K562 (cell line): ENCODE measurements around the gene KLF13. TPM values are rescaled to one million over a fixed set of nuclear protein-coding genes. Genes with fewer than 3 reads are reported as not detected.

Experiments
- ATAC-seq: fragments of 200-7000 bp; cut with Tn5 transposase; 3 replicates; pipeline ENCODE4 v1.9.1; 2020; ENCODE audit warnings: moderate library complexity
- BruUV-seq: library from RNA; stranded (reverse); fragments of 400-500 nt; replicated peaks from 2 replicates; lab custom pipeline; 2021; lab: Mats Ljungman, UMichigan
- CTCF ChIA-PET: fragments of 300-600 bp; formaldehyde crosslinking; extraction: SDS; loops from one replicate; lab custom pipeline; 2021; ENCODE audit warnings: low intra/inter-chr PET ratio; lab: Yijun Ruan, JAX
- POLR2A ChIA-PET: fragments of 300-600, 350-650 bp; sonication (Branson Sonifier 250); formaldehyde crosslinking; extraction: SDS; loops from one replicate; lab custom pipeline; 2021; ENCODE audit warnings: antibody characterized with exemption, inconsistent platforms; lab: Yijun Ruan, JAX
- DNase-seq, 4 experiments: peaks; one replicate each; pipeline versions ENCODE4 v3.0.0 to v3.0.0-alpha.2; 2011 to 2018; ENCODE audit warnings: low spot score in 3 of 4, mixed read lengths in 3 of 4; ENCODE audit errors: extremely low read depth in 1 of 4
- FAIRE-seq: peaks from 2 replicates; lab custom pipeline; 2011; peaks lifted over from hg19 to GRCh38; lab: Jason Lieb, UNC
- H2AFZ ChIP-seq: 2 replicates; pipeline ENCODE4 v1.6.0; 2011; ENCODE audit warnings: low read depth, low read length, control low read depth, inconsistent platforms
- H3K27ac ChIP-seq: fragments of 200-600 bp; 3 replicates; pipeline ENCODE4 v1.8.0; 2011; ENCODE audit warnings: low read depth, mild to moderate bottlenecking, control low read depth, inconsistent platforms, low read length, moderate library complexity, mixed read lengths; ENCODE audit errors: extremely low read depth
- H3K27me3 ChIP-seq, 2 experiments: fragments of 300-600 bp in 1 of 2; 2 replicates in 1 of 2; 3 replicates in 1 of 2; pipeline versions ENCODE4 v1.6.0 to v1.8.0; 2011; ENCODE audit warnings: inconsistent platforms in 2 of 2, low read length in 2 of 2, mild to moderate bottlenecking in 1 of 2, mixed read lengths in 1 of 2, moderate library complexity in 1 of 2; ENCODE audit not compliant: control insufficient read depth in 2 of 2, insufficient read depth in 2 of 2
- H3K36me3 ChIP-seq: fragments of 300-600 bp; 3 replicates; pipeline ENCODE4 v1.8.0; 2011; ENCODE audit warnings: mild to moderate bottlenecking, low read length, inconsistent platforms; ENCODE audit not compliant: control insufficient read depth, insufficient read depth
- H3K4me1 ChIP-seq, 2 experiments: fragments of 200-600 bp in 1 of 2; replicated peaks in 1 of 2; 2 replicates in 1 of 2; 3 replicates in 1 of 2; pipeline versions ENCODE4 v1.5.1 to v1.8.0; 2011; ENCODE audit warnings: inconsistent platforms in 2 of 2, low read length in 2 of 2, mild to moderate bottlenecking in 1 of 2, mixed read lengths in 1 of 2, moderate library complexity in 1 of 2; ENCODE audit not compliant: control insufficient read depth in 2 of 2, insufficient read depth in 2 of 2
- H3K4me2 ChIP-seq: 2 replicates; pipeline ENCODE4 v1.6.1; 2011; ENCODE audit warnings: low read length, control low read depth, inconsistent platforms, mixed read lengths; ENCODE audit not compliant: insufficient read depth
- H3K4me3 ChIP-seq: fragments of 200-600 bp; sonication (generic), shearing (Covaris generic); 2 replicates; pipeline ENCODE4 v1.5.1; 2016; ENCODE audit warnings: control low read depth, inconsistent platforms
- H3K79me2 ChIP-seq: fragments of 200-600 bp; 3 replicates; pipeline ENCODE4 v1.8.0; 2011; ENCODE audit warnings: low read length, inconsistent platforms; ENCODE audit not compliant: control insufficient read depth, insufficient read depth
- H3K9ac ChIP-seq, 2 experiments: 2 replicates each; pipeline versions ENCODE4 v1.6.0 to v1.6.1; 2011; ENCODE audit warnings: low read depth in 2 of 2, low read length in 2 of 2, control low read depth in 1 of 2, inconsistent platforms in 1 of 2, mild to moderate bottlenecking in 1 of 2, mixed read lengths in 1 of 2; ENCODE audit not compliant: insufficient read depth in 1 of 2
- H3K9me1 ChIP-seq: one replicate; pipeline ENCODE4 v1.6.0; 2011; ENCODE audit warnings: inconsistent platforms, mild to moderate bottlenecking, low read length, moderate library complexity; ENCODE audit not compliant: control insufficient read depth, insufficient read depth
- H3K9me3 ChIP-seq: replicated peaks from 2 replicates; pipeline ENCODE4 v1.5.1; 2011; ENCODE audit warnings: low read depth, low read length, inconsistent platforms; ENCODE audit not compliant: control insufficient read depth, insufficient read depth
- H4K20me1 ChIP-seq: replicated peaks from 2 replicates; pipeline ENCODE4 v1.6.1; 2011; ENCODE audit warnings: low read length, inconsistent platforms, mixed read lengths; ENCODE audit not compliant: control insufficient read depth, insufficient read depth
- E4F1 ChIP-seq: fragments of 250-450 bp; sonication (Bioruptor Pico); IDR thresholded peaks from 2 replicates; pipeline ENCODE4 v1.5.0; 2021; ENCODE audit warnings: mild to moderate bottlenecking, borderline replicate concordance
- EGR1 ChIP-seq: fragments of 450-650 bp; conservative IDR thresholded peaks from 2 replicates; pipeline ENCODE4 v1.6.1; 2017; ENCODE audit warnings: mild to moderate bottlenecking
- ESRRA ChIP-seq: fragments of 450-650 bp; IDR thresholded peaks from 2 replicates; pipeline ENCODE4 v1.6.1; 2014; ENCODE audit warnings: low read depth, mild to moderate bottlenecking, moderate library complexity, borderline replicate concordance
- FOXA1 ChIP-seq: fragments of 450-650 bp; IDR thresholded peaks from 2 replicates; pipeline ENCODE4 v1.6.1; 2016; ENCODE audit warnings: mild to moderate bottlenecking, borderline replicate concordance
- HMG20A ChIP-seq: fragments of 450-650 bp; formaldehyde crosslinking; conservative IDR thresholded peaks from 2 replicates; pipeline ENCODE4 v1.4.0; 2020; ENCODE audit warnings: mild to moderate bottlenecking, mixed read lengths
- HNRNPLL ChIP-seq: fragments of 200-400 bp; formaldehyde crosslinking; IDR thresholded peaks from 2 replicates; pipeline ENCODE4 v1.6.1; 2017; ENCODE audit warnings: low read length, low read depth, mild to moderate bottlenecking; ENCODE audit not compliant: poor library complexity, severe bottlenecking
- NCOA2 ChIP-seq, 2 experiments: fragments of 450-650 bp; IDR thresholded peaks; 2 replicates each; pipeline ENCODE4 v1.6.1; 2018; ENCODE audit warnings: mild to moderate bottlenecking in 2 of 2, moderate library complexity in 1 of 2; ENCODE audit not compliant: partially characterized antibody in 2 of 2
- NFE2 ChIP-seq: IDR thresholded peaks from 2 replicates; pipeline ENCODE4 v1.6.1; 2014; ENCODE audit warnings: antibody characterized with exemption, low read depth
- SIX5 ChIP-seq, 2 experiments: IDR thresholded peaks; 2 replicates each; pipeline ENCODE4 v1.6.1; 2011; ENCODE audit warnings: low read length in 2 of 2, borderline replicate concordance in 1 of 2, low read depth in 1 of 2, mild to moderate bottlenecking in 1 of 2, moderate library complexity in 1 of 2; ENCODE audit not compliant: insufficient read depth in 1 of 2
- STAT5A ChIP-seq: IDR thresholded peaks from 2 replicates; pipeline ENCODE4 v1.6.1; 2012; ENCODE audit warnings: low read length, inconsistent platforms, borderline replicate concordance
- WGBS: fragments of 100-300 bp; shearing (Covaris generic); methylation state at CpG from one replicate; pipeline ENCODE4 v1.1.6; 2016; ENCODE audit warnings: low coverage, mixed read lengths; ENCODE audit not compliant: insufficient coverage; ENCODE audit errors: missing lambda C conversion rate; 5-methylcytosine and 5-hydroxymethylcytosine counted together
- in situ Hi-C: fragments of 300-500 bp; cut with MboI; formaldehyde crosslinking; loops from 4 replicates; pipeline ENCODE4 v1.15.0; 2018; ENCODE audit warnings: inconsistent platforms, mixed read lengths
- intact Hi-C: fragments of 100-400 bp; cut with micrococcal nuclease; formaldehyde crosslinking; loops from 2 replicates; pipeline ENCODE4 v1.14.2; 2022
- polyA plus RNA-seq, 8 experiments: library from polyadenylated mRNA; depleted of rRNA in 4 of 8; stranded (reverse) in 5 of 8; unstranded in 3 of 8; fragments of >200 nt; fragmentation: Nextera tagmentation in 2 of 8; fragmentation: Illumina TruSeq in 1 of 8; extraction: Ambion mirVana in 2 of 8; extraction: Trizol in 1 of 8; gene quantifications; 2 replicates each; pipeline versions ENCODE4 v1.2.1 to v1.2.3, GENCODE V29; 2011 to 2014; ENCODE audit warnings: inconsistent platforms in 1 of 8, missing spikeins in 1 of 8
- total RNA-seq, 7 experiments: library from RNA; depleted of rRNA in 6 of 7; stranded (reverse); fragments of >200 nt in 6 of 7; fragmentation: Illumina TruSeq in 2 of 7; extraction: Trizol in 2 of 7; gene quantifications; 2 replicates each; pipeline versions ENCODE4 v1.2.1 to v1.2.3, GENCODE V29; 2011 to 2021; ENCODE audit warnings: low replicate concordance in 1 of 7

KLF13 gene
- total and polyA plus RNA-seq, 9 of the 15 experiments (the other 6 are each of a cell fraction or from before 2014, with no cell fraction given): 1.8 to 10.5 (median 4.8) TPM

GRCh38 chr15:31379042-31379441 lies 52.4 kb downstream of the KLF13 start:
- ChIA-PET POLR2A (no interaction called here), CTCF (no interaction called here)
- H3K27me3 ChIP-seq: no peaks in the 10 kb centered on the region; a peak in 1 of 5 replicates
- no peaks in the 10 kb centered on the region for H3K79me2 ChIP-seq
- FAIRE-seq: no peak
- intact Hi-C loops: no loop called here
- ATAC-seq: no peak
- in situ Hi-C loops: no loop called here
- no TSS peak for BruUV-seq
- peaks cover 0 to 14% of the 10 kb centered on the region in 2 experiments; a peak in 3 of 5 replicates for H3K4me1 ChIP-seq
- no peak overlapping the region for H3K4me2 ChIP-seq
- no peaks in the 10 kb centered on the region for H3K9me3 ChIP-seq
- no peak overlapping the region for H3K9ac ChIP-seq
- H3K36me3 ChIP-seq: no peaks in the 10 kb centered on the region
- no peak for TF ChIP-seq STAT5A
- no peak for TF ChIP-seq EGR1
- TF ChIP-seq NCOA2 (IDR thresholded peaks at IDR 0.05; ENCODE audit: partially characterized antibody in 2 of 2): no peak
- TF ChIP-seq FOXA1: no peak
- no peak for TF ChIP-seq ESRRA
- no peak for TF ChIP-seq HNRNPLL
- no peak for TF ChIP-seq SIX5 (IDR thresholded peaks at IDR 0.05; ENCODE audit: borderline replicate concordance in 1 of 2, insufficient read depth in 1 of 2, low read depth in 1 of 2, low read length in 2 of 2)
- TF ChIP-seq NFE2: no peak
- TF ChIP-seq HMG20A (CRISPR knock-in tag): no peak
- no peak for TF ChIP-seq E4F1 (CRISPR knock-in tag)
- no peak overlapping the region for H2AFZ ChIP-seq
- no peak overlapping the region for H3K4me3 ChIP-seq
- H3K9me1 ChIP-seq: no peaks in the 10 kb centered on the region
- H3K27ac ChIP-seq: no peak overlapping the region
- H4K20me1 ChIP-seq: no peaks in the 10 kb centered on the region; the same call in 1 of the 2 replicates
- no peak for DNase-seq
- 27% methylated on average over 6 of the region's 6 CpGs for WGBS
